Spinal cord (tissue), 10 donors: ENCODE measurements around the gene LRRC63. TPM values are rescaled to one million over a fixed set of nuclear protein-coding genes. Genes with fewer than 3 reads are reported as not detected.

Source experiments
- DNase-seq, 6 donors: peaks; one replicate each; pipeline versions ENCODE4 v3.0.0 to v3.0.0-alpha.2; 2013 to 2015; ENCODE audit warnings: low spot score in 6 of 6, low read depth in 4 of 6
- H3K27ac ChIP-seq: one replicate; pipeline ENCODE4 v1.5.1; 2013; ENCODE audit warnings: low read depth, low read length, control low read depth
- H3K27me3 ChIP-seq: one replicate; pipeline ENCODE4 v1.6.1; 2013; ENCODE audit warnings: low read length; ENCODE audit not compliant: control insufficient read depth, insufficient read depth
- H3K36me3 ChIP-seq: one replicate; pipeline ENCODE4 v1.6.1; 2013; ENCODE audit warnings: low read length; ENCODE audit not compliant: control insufficient read depth, insufficient read depth
- H3K4me1 ChIP-seq: one replicate; pipeline ENCODE4 v1.6.1; 2013; ENCODE audit warnings: low read length; ENCODE audit not compliant: control insufficient read depth, insufficient read depth
- H3K4me3 ChIP-seq: one replicate; pipeline ENCODE4 v1.5.1; 2013; ENCODE audit warnings: low read depth, low read length, control low read depth
- H3K9me3 ChIP-seq: one replicate; pipeline ENCODE4 v1.6.1; 2013; ENCODE audit warnings: low read length; ENCODE audit not compliant: control insufficient read depth, insufficient read depth
- WGBS: methylation state at CpG from one replicate; pipeline ENCODE4 v1.1.5; 2013; ENCODE audit warnings: missing lambda C conversion rate; ENCODE audit not compliant: insufficient coverage; 5-methylcytosine and 5-hydroxymethylcytosine counted together
- polyA plus RNA-seq, 2 donors: library from polyadenylated mRNA; unstranded; fragments of 120-200 nt; gene quantifications; one replicate each; pipeline ENCODE4 v1.2.1, GENCODE V29; 2013; ENCODE audit not compliant: insufficient read length in 2 of 2
- total RNA-seq, 2 donors: library from RNA; depleted of rRNA in 1 of 2; stranded (reverse); fragments of 120-200 nt in 1 of 2; fragments of >200 nt in 1 of 2; gene quantifications; one replicate each; pipeline versions ENCODE4 v1.2.3 to v1.2.4, GENCODE V29; 2013 to 2014
- donor health status: healthy.

LRRC63 gene
- total and polyA plus RNA-seq, 4 donors, result 0.61 to 0.79 (median 0.76) TPM

GRCh38 chr13:46315036-46315435 is 103.3 kb downstream of the LRRC63 start:
- Histone ChIP-seq H3K9me3 (no peaks in the 10 kb centered on the region), H3K36me3 (no peaks in the 10 kb centered on the region), H3K27ac (no peak overlapping the region), H3K27me3 (no peaks in the 10 kb centered on the region), H3K4me3 (no peak overlapping the region), H3K4me1 (no peaks in the 10 kb centered on the region)
- DNase-seq, result no peak

- no peak for DNase-seq
- Histone ChIP-seq H3K27ac (no peak overlapping the region), H3K36me3 (no peaks in the 10 kb centered on the region), H3K4me3 (no peak overlapping the region), H3K9me3 (no peaks in the 10 kb centered on the region), H3K4me1 (no peaks in the 10 kb centered on the region), H3K27me3 (no peaks in the 10 kb centered on the region)
- 91% methylated on average over 5 of the region's 6 CpGs for WGBS
Measured at GRCh38 chr13:46315491-46316075, 103.9 kb downstream of the LRRC63 start.

- no peak overlapping the region for H3K4me3 ChIP-seq
- H3K27ac ChIP-seq, result no peak overlapping the region
- no peaks in the 10 kb centered on the region for H3K4me1 ChIP-seq
- H3K36me3 ChIP-seq, result no peaks in the 10 kb centered on the region
- no peaks in the 10 kb centered on the region for H3K27me3 ChIP-seq
- H3K9me3 ChIP-seq, result no peaks in the 10 kb centered on the region
- peak in 3 of 6 donors; percentile 11 to 74 (median 26) for DNase-seq
Measured at GRCh38 chr13:46317120-46317519, 105.4 kb downstream of the LRRC63 start.

- WGBS, result no CpG with 5 or more reads among the region's 1 CpG
- Histone ChIP-seq H3K36me3 (no peaks in the 10 kb centered on the region), H3K27me3 (no peaks in the 10 kb centered on the region), H3K4me1 (no peaks in the 10 kb centered on the region), H3K4me3 (no peak overlapping the region), H3K27ac (no peak overlapping the region), H3K9me3 (no peaks in the 10 kb centered on the region)
- DNase-seq, result no peak
Measured at GRCh38 chr13:46318986-46319385, 107.3 kb downstream of the LRRC63 start.

GRCh38 chr13:46320406-46320805 is 108.7 kb downstream of the LRRC63 start:
- 79% methylated on average over 3 of the region's 3 CpGs for WGBS
- H3K36me3 ChIP-seq, result no peaks in the 10 kb centered on the region

GRCh38 chr13:46320821-46321220 is 109.1 kb downstream of the LRRC63 start:
- Histone ChIP-seq H3K4me3 (no peak overlapping the region), H3K27me3 (no peaks in the 10 kb centered on the region), H3K36me3 (no peaks in the 10 kb centered on the region), H3K27ac (no peak overlapping the region), H3K9me3 (no peaks in the 10 kb centered on the region), H3K4me1 (no peaks in the 10 kb centered on the region)
- WGBS, result 98% methylated on average over 4 of the region's 4 CpGs
- DNase-seq, result no peak

More at GRCh38 chr13:46320406-46320805, 108.7 kb downstream of the LRRC63 start:
- Histone ChIP-seq H3K4me3 (no peak overlapping the region), H3K27me3 (no peaks in the 10 kb centered on the region), H3K9me3 (no peaks in the 10 kb centered on the region), H3K27ac (no peak overlapping the region), H3K4me1 (no peaks in the 10 kb centered on the region)
- DNase-seq, result no peak

- Histone ChIP-seq H3K27me3 (no peaks in the 10 kb centered on the region), H3K9me3 (no peaks in the 10 kb centered on the region), H3K27ac (no peak overlapping the region), H3K36me3 (no peaks in the 10 kb centered on the region), H3K4me1 (no peaks in the 10 kb centered on the region), H3K4me3 (no peak overlapping the region)
- WGBS, result 76% methylated on average over 13 of the region's 17 CpGs
- peak in 5 of 6 donors; percentile 19 to 91 (median 41) for DNase-seq
Measured at GRCh38 chr13:46321494-46322225, 109.9 kb downstream of the LRRC63 start.

- no peak for DNase-seq
- WGBS, result 96% methylated on average over 4 of the region's 5 CpGs
- H3K9me3 ChIP-seq, result no peaks in the 10 kb centered on the region
- no peaks in the 10 kb centered on the region for H3K27me3 ChIP-seq
- H3K4me3 ChIP-seq, result no peak overlapping the region
- no peak overlapping the region for H3K27ac ChIP-seq
- H3K36me3 ChIP-seq, result no peaks in the 10 kb centered on the region
- no peaks in the 10 kb centered on the region for H3K4me1 ChIP-seq
Measured at GRCh38 chr13:46324976-46325375, 113.2 kb downstream of the LRRC63 start.
